T-helper 1 cell treated with Interleukin-12 subunit alpha and Interleukin-12 subunit beta and Interleukin-4 antibody, amounts not matched to agents 30 ng/mL and 1 ng/mL, for 36 hours (primary cell): ENCODE results near the gene RALBP1. TPM values are rescaled to one million over a fixed set of nuclear protein-coding genes. Genes with fewer than 3 reads are reported as not detected.

ENCODE experiments used
- intact Hi-C: fragments of 100-400 bp; cut with micrococcal nuclease; formaldehyde crosslinking; loops from one replicate; pipeline ENCODE4 v1.15.1; 2024
- total RNA-seq: library from RNA; stranded (reverse); gene quantifications from 2 replicates; pipeline ENCODE4 v1.2.3, GENCODE V29; 2022

The RALBP1 gene
- total RNA-seq, 1 donor from 2014 or later = 41.7 TPM

DNA sequence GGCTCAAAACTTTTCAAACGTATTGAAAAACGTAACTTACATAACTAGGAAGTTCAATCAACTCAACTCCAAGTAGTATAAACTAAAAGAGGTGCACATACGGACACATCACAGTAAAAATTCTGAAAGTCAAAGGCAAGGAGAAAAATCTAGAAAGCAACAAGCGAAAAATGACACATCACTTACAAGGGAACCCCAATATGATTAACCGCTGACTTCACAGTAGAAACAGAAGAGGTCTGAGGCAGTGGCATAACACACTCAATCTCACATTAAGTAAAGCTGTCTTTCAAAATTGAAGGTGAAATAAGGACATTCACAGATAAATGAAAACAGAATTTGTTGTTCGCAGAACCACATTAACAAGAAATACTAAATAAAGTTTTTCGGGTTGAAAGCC, 106.4 kb downstream of the RALBP1 start:
- intact Hi-C loops = no loop called here

DNA sequence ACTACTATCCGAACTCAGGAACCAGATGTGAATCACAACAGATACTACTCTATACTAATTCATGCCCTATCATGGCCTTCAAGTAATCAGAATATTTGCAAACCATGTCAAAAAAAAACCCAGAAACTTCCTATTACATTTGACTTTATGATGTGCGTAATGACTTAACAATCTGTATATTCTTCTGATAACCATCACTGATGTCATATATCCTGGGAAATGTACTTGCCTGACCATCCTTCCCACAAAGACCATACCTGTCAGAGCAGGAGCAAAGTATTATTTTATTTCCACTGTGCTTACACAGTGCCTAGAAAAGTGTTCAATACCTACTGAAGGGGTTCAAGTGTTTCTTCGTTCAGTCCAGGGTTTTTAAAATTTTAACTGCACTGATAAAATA, 111.5 kb downstream of the RALBP1 start:
- intact Hi-C loops = no loop called here

Other genes with a start within 250 kb of the RALBP1 start
- gene TWSG1, start 140.7 kb upstream of the RALBP1 start, total RNA-seq = 8.3 and 9.2 TPM in 2 replicates
- gene PPP4R1, start 139.0 kb downstream of the RALBP1 start, total RNA-seq = 48.9 and 56.0 TPM in 2 replicates
- 0.34 and 0.66 TPM in 2 replicates for gene RAB31, start 232.8 kb downstream of the RALBP1 start, total RNA-seq